GM18505 (cell line): ENCODE data around the gene MESP1.
"Not testable (repeated sequence)": the region's sequence is repeated elsewhere in the genome, so short reads cannot be mapped to it uniquely, and the experiment has no call there.

Experiments
- ATAC-seq: cut with Tn5 transposase; IDR thresholded peaks from one replicate; pipeline ENCODE4 v1.9.1; 2021; ENCODE audit not compliant: unreplicated experiment
- POLR2A ChIP-seq: IDR thresholded peaks from 4 replicates; pipeline ENCODE4 v1.6.1; 2011; ENCODE audit warnings: borderline replicate concordance; ENCODE audit not compliant: insufficient read depth, insufficient read length; ENCODE audit errors: extremely low read depth

Gene MESP1

GRCh38 chr15:89785064-89785773 is 34.2 kb upstream of the MESP1 start:
- no peak for TF ChIP-seq POLR2A
- ATAC-seq, result no peak

GRCh38 chr15:89784686-89784960 is 33.6 kb upstream of the MESP1 start:
- no peak for TF ChIP-seq POLR2A
- no peak for ATAC-seq

GRCh38 chr15:89783861-89784685 is 33.0 kb upstream of the MESP1 start:
- no peak for TF ChIP-seq POLR2A
- ATAC-seq, result no peak

- no peak for ATAC-seq
Measured at GRCh38 chr15:89783111-89783860, 32.2 kb upstream of the MESP1 start.

GRCh38 chr15:89782619-89782950 is 31.5 kb upstream of the MESP1 start:
- not testable (repeated sequence) for ATAC-seq

More at GRCh38 chr15:89783111-89783860, 32.2 kb upstream of the MESP1 start:
- TF ChIP-seq POLR2A, result no peak

GRCh38 chr15:89781891-89782618 is 31.0 kb upstream of the MESP1 start:
- TF ChIP-seq POLR2A, result no peak
- no peak for ATAC-seq

GRCh38 chr15:89781055-89781454 is 30.0 kb upstream of the MESP1 start:
- TF ChIP-seq POLR2A, result no peak
- no peak for ATAC-seq

GRCh38 chr15:89780601-89781000 is 29.6 kb upstream of the MESP1 start:
- ATAC-seq, result no peak
- no peak for TF ChIP-seq POLR2A

GRCh38 chr15:89778861-89779260 is 27.8 kb upstream of the MESP1 start:
- TF ChIP-seq POLR2A, result no peak
- no peak for ATAC-seq

GRCh38 chr15:89777782-89778380 is 26.8 kb upstream of the MESP1 start:
- no peak for TF ChIP-seq POLR2A
- ATAC-seq, result no peak

- no peak for TF ChIP-seq POLR2A
- ATAC-seq, result no peak
Measured at GRCh38 chr15:89777073-89777751, 26.2 kb upstream of the MESP1 start.

- peak; percentile 67 for ATAC-seq
- no peak for TF ChIP-seq POLR2A
Measured at GRCh38 chr15:89776274-89777072, 25.4 kb upstream of the MESP1 start, which contains the start of gene MESP2. Gene MESP2, plus strand, starts transcription at chr15:89776332. Its CDS starts 26 bp downstream, at chr15:89776358.

- no peak for ATAC-seq
- no peak for TF ChIP-seq POLR2A
Measured at GRCh38 chr15:89775815-89776214, 24.8 kb upstream of the MESP1 start.
